ENCODE measurements around the gene CRYBG1. TPM values are rescaled to one million over a fixed set of nuclear protein-coding genes. Genes with fewer than 3 reads are reported as not detected.

Gene CRYBG1
- total and polyA plus RNA-seq, 2 donors (not counting 3 experiments of a cell fraction or from before 2014, with no cell fraction given) = 4.1 to 30.1 TPM

DNA sequence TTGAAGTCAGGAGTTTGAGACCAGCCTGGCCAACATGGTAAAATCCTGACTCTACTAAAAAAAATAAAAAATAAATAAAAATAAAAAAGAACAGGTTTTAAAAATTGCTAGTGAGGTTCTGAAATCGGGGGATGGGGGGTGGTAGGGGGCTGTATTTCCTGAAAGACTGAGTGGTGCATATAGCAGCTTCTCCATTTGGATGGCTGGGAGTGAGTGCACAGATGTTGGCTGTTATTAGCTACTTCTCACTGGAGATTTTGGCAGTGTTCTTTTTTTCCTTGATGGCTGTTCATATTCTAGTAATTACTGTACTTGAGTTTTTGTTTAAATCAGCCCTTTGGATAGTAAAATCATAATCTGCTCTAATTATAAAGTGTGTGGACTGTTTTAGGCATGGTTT lies 189.0 kb downstream of the CRYBG1 start:
- peaks cover 29% of the 10 kb centered on the region for H3K4me1 ChIP-seq (ENCODE audit: control insufficient read depth, extremely low read depth, insufficient read depth, low read length)
- CTCF ChIA-PET = no interaction called here
- no peak for FAIRE-seq
- no peaks in the 10 kb centered on the region for H3K9me1 ChIP-seq (replicated peaks; ENCODE audit: control insufficient read depth, extremely low read depth, insufficient read depth, low read length)
- no peak for DNase-seq (ENCODE audit: low read depth, low spot score)
- no peak overlapping the region for H3K4me3 ChIP-seq (replicated peaks in 1 of 3; ENCODE audit: insufficient read depth in 1 of 3, low read depth in 1 of 3, low read length in 3 of 3)
- H3K27me3 ChIP-seq (ENCODE audit: control insufficient read depth in 2 of 2, insufficient read depth in 2 of 2, low read length in 2 of 2) = no peaks in the 10 kb centered on the region
- dilution Hi-C loops (cut with MboI; ENCODE audit: extremely low pct_ligation_motif_present, low sequenced_read_pairs) = no loop called here
- H3K79me2 ChIP-seq (ENCODE audit: control insufficient read depth, insufficient read depth, low read length) = no peaks in the 10 kb centered on the region
- H3K4me2 ChIP-seq (ENCODE audit: insufficient read depth, low read length) = no peak overlapping the region
- peaks cover 0 to 2% of the 10 kb centered on the region in 2 experiments for H3K36me3 ChIP-seq (ENCODE audit: control insufficient read depth in 2 of 2, extremely low read depth in 1 of 2, insufficient read depth in 2 of 2, low read length in 2 of 2)
- H2AFZ ChIP-seq (ENCODE audit: low read depth, low read length) = no peak overlapping the region
- no TSS peak for BruUV-seq (replicated peaks)
- POLR2A ChIA-PET = no interaction called here
- H3K9me3 ChIP-seq (replicated peaks; ENCODE audit: control insufficient read depth, insufficient read depth, low read length) = no peaks in the 10 kb centered on the region
- no peaks in the 10 kb centered on the region for H4K20me1 ChIP-seq (replicated peaks; ENCODE audit: control insufficient read depth, extremely low read depth, insufficient read depth, low read length)
- intact Hi-C loops (cut with micrococcal nuclease) = no loop called here
- no peak overlapping the region for H3K9ac ChIP-seq (replicated peaks; ENCODE audit: extremely low read depth, insufficient read depth, low read length)
- no peak overlapping the region for H3K27ac ChIP-seq (ENCODE audit: insufficient read depth, low read depth, low read length)
- TF ChIP-seq JUN (IDR thresholded peaks at IDR 0.05; ENCODE audit: borderline replicate concordance, insufficient read depth, insufficient read length, low read depth) (no peak), POLR2AphosphoS5 (IDR thresholded peaks at IDR 0.05; ENCODE audit: insufficient read depth, low read depth, low read length) (no peak), MYC (IDR thresholded peaks at IDR 0.05; ENCODE audit: low read depth, low read length) (no peak), GATA2 (IDR thresholded peaks at IDR 0.05; ENCODE audit: insufficient read depth, insufficient read length, low read depth, low read length) (no peak), FOS (IDR thresholded peaks at IDR 0.05; ENCODE audit: borderline replicate concordance, insufficient read depth, low read length) (no peak), POLR2A (IDR thresholded peaks at IDR 0.05; ENCODE audit: low read depth, low read length) (no peak), EZH2 (IDR thresholded peaks at IDR 0.05; ENCODE audit: borderline replicate concordance, low read depth, low read length, severe bottlenecking) (no peak)
- TF ChIP-seq, protein P1, sequence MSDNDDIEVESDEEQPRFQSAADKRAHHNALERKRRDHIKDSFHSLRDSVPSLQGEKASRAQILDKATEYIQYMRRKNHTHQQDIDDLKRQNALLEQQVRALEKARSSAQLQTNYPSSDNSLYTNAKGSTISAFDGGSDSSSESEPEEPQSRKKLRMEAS (IDR thresholded peaks at IDR 0.05; ENCODE audit: insufficient read depth, insufficient read length) = no peak
- TF ChIP-seq, protein P2, sequence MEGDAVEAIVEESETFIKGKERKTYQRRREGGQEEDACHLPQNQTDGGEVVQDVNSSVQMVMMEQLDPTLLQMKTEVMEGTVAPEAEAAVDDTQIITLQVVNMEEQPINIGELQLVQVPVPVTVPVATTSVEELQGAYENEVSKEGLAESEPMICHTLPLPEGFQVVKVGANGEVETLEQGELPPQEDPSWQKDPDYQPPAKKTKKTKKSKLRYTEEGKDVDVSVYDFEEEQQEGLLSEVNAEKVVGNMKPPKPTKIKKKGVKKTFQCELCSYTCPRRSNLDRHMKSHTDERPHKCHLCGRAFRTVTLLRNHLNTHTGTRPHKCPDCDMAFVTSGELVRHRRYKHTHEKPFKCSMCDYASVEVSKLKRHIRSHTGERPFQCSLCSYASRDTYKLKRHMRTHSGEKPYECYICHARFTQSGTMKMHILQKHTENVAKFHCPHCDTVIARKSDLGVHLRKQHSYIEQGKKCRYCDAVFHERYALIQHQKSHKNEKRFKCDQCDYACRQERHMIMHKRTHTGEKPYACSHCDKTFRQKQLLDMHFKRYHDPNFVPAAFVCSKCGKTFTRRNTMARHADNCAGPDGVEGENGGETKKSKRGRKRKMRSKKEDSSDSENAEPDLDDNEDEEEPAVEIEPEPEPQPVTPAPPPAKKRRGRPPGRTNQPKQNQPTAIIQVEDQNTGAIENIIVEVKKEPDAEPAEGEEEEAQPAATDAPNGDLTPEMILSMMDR (IDR thresholded peaks at IDR 0.05; ENCODE audit: extremely low read depth in 1 of 2, insufficient read depth in 1 of 2, low read depth in 1 of 2, low read length in 2 of 2) = no peak
